K562 (cell line): Measurements from ENCODE around the gene FERD3L.

Experiments
- FUS ChIP-seq: fragments of 200-400 bp; formaldehyde crosslinking; optimal IDR thresholded peaks from 2 replicates; pipeline ENCODE3; 2017; ENCODE audit warnings: low read depth, low read length
- KDM1A ChIP-seq, 2 experiments: fragments of 450-650 bp; IDR thresholded peaks; 2 replicates each; pipeline ENCODE4 v1.6.1; 2016; ENCODE audit warnings: mild to moderate bottlenecking in 2 of 2
- TBP ChIP-seq: optimal IDR thresholded peaks from 2 replicates; pipeline ENCODE3; 2011; ENCODE audit warnings: low read depth, low read length, improper control_type of control experiment
- TF ChIP-seq, protein P1 (sequence below): sonication (generic); formaldehyde crosslinking; IDR thresholded peaks from 2 replicates; pipeline ENCODE4 v1.8.0; 2022; ENCODE audit warnings: mild to moderate bottlenecking, low read depth, missing genetic modification reagents
- TF ChIP-seq, protein P2 (sequence below), 2 experiments: fragments of 450-650 bp in 1 of 2; sonication (generic) in 1 of 2; formaldehyde crosslinking in 1 of 2; IDR thresholded peaks in 1 of 2; conservative IDR thresholded peaks in 1 of 2; 2 replicates each; pipeline versions ENCODE4 v1.6.1 to v1.8.1; 2016 to 2023; ENCODE audit warnings: mild to moderate bottlenecking in 2 of 2, moderate library complexity in 2 of 2, inconsistent platforms in 1 of 2, missing genetic modification reagents in 1 of 2

GRCh38 chr7:19119372-19119771 is 25.8 kb downstream of the FERD3L start:
- TF ChIP-seq FUS (no peak), TBP (no peak), KDM1A (IDR thresholded peaks at IDR 0.05) (no peak)
- TF ChIP-seq, protein P1, sequence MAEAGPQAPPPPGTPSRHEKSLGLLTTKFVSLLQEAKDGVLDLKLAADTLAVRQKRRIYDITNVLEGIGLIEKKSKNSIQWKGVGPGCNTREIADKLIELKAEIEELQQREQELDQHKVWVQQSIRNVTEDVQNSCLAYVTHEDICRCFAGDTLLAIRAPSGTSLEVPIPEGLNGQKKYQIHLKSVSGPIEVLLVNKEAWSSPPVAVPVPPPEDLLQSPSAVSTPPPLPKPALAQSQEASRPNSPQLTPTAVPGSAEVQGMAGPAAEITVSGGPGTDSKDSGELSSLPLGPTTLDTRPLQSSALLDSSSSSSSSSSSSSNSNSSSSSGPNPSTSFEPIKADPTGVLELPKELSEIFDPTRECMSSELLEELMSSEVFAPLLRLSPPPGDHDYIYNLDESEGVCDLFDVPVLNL (CRISPR knock-in tag), result no peak
- TF ChIP-seq, protein P2, sequence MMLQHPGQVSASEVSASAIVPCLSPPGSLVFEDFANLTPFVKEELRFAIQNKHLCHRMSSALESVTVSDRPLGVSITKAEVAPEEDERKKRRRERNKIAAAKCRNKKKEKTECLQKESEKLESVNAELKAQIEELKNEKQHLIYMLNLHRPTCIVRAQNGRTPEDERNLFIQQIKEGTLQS (IDR thresholded peaks at IDR 0.05), result no peak
- TF ChIP-seq, protein P2 (CRISPR knock-in tag; conservative IDR thresholded peaks at IDR 0.05), result no peak
